Transverse colon (tissue), 4 donors: ENCODE results near the gene ATP2B1. TPM values are rescaled to one million over a fixed set of nuclear protein-coding genes. Genes with fewer than 3 reads are reported as not detected.

ENCODE experiments used
- DNase-seq: peaks from one replicate; pipeline ENCODE4 v3.0.0-alpha.2; 2019
- H3K27ac ChIP-seq, 4 donors: fragments of 200-600 bp; sonication (generic); 2 replicates each; pipeline ENCODE4 v1.5.1; 2016 to 2018; ENCODE audit warnings: inconsistent platforms in 4 of 4
- H3K27me3 ChIP-seq: fragments of 200-600 bp; sonication (generic); 2 replicates; pipeline ENCODE4 v1.5.1; 2017; ENCODE audit warnings: inconsistent platforms
- H3K36me3 ChIP-seq, 4 donors: fragments of 200-600 bp; sonication (generic); 2 replicates each; pipeline ENCODE4 v1.5.1; 2017 to 2019; ENCODE audit warnings: inconsistent platforms in 4 of 4
- H3K4me1 ChIP-seq, 4 donors: fragments of 200-600 bp; sonication (generic); 2 replicates each; pipeline ENCODE4 v1.5.1; 2017 to 2020; ENCODE audit warnings: inconsistent platforms in 4 of 4
- H3K4me3 ChIP-seq, 4 donors: fragments of 200-600 bp; sonication (generic); 1 replicate in 1 of 4; 2 replicates in 3 of 4; pipeline versions ENCODE4 v1.5.1 to v1.6.1; 2017 to 2019; ENCODE audit warnings: inconsistent platforms in 4 of 4
- H3K9me3 ChIP-seq, 2 donors: fragments of 200-600 bp; sonication (generic); 2 replicates each; pipeline ENCODE4 v1.5.1; 2017 to 2019; ENCODE audit warnings: inconsistent platforms in 2 of 2
- EP300 ChIP-seq: sonication (generic); formaldehyde crosslinking; IDR thresholded peaks from one replicate; pipeline ENCODE4 v1.6.1; 2017; ENCODE audit warnings: antibody characterized with exemption, low read depth
- POLR2A ChIP-seq: fragments of 450-650 bp; IDR thresholded peaks from one replicate; pipeline ENCODE4 v1.6.1; 2016; ENCODE audit warnings: antibody characterized with exemption, mild to moderate bottlenecking, moderate library complexity
- POLR2AphosphoS5 ChIP-seq, 3 donors: sonication (generic); formaldehyde crosslinking; IDR thresholded peaks; one replicate each; pipeline ENCODE4 v1.6.1; 2016; ENCODE audit warnings: antibody characterized with exemption in 3 of 3
- WGBS, 2 donors: methylation state at CpG; one replicate each; pipeline ENCODE4 v1.1.5; 2018; ENCODE audit warnings: low coverage in 1 of 2; 5-methylcytosine and 5-hydroxymethylcytosine counted together
- in situ Hi-C, 4 donors: fragments of 200-750 bp; cut with MboI; loops; one replicate each; pipeline versions ENCODE4 v1.15.0 to v1.15.1; 2017; ENCODE audit warnings: low sequenced_read_pairs in 3 of 4, low pct_ligation_motif_present in 1 of 4, low pct_unique_long_range_greater_than_20kb in 1 of 4
- intact Hi-C: fragments of 100-400 bp; cut with DNase I; formaldehyde crosslinking; loops from one replicate; pipeline ENCODE4 v1.15.1; 2023; ENCODE audit warnings: low total_unique reads
- total RNA-seq, 4 donors: library from RNA; depleted of rRNA; stranded (reverse); fragments of >200 nt; gene quantifications; one replicate each; pipeline ENCODE4 v1.1.0, GENCODE V29; 2016
- TF ChIP-seq, protein P1 (sequence below), 5 experiments: fragments of 200-600 bp in 3 of 5; fragments of 450-650 bp in 2 of 5; sonication (generic) in 3 of 5; IDR thresholded peaks; 1 replicate in 2 of 5; 2 replicates in 3 of 5; pipeline ENCODE4 v1.5.1; 2016 to 2017; ENCODE audit warnings: antibody characterized with exemption in 5 of 5, inconsistent platforms in 3 of 5, mild to moderate bottlenecking in 2 of 5, moderate library complexity in 1 of 5

The ATP2B1 gene
- total RNA-seq, 4 donors from 2014 or later, result 52.7 to 235 (median 104) TPM

DNA sequence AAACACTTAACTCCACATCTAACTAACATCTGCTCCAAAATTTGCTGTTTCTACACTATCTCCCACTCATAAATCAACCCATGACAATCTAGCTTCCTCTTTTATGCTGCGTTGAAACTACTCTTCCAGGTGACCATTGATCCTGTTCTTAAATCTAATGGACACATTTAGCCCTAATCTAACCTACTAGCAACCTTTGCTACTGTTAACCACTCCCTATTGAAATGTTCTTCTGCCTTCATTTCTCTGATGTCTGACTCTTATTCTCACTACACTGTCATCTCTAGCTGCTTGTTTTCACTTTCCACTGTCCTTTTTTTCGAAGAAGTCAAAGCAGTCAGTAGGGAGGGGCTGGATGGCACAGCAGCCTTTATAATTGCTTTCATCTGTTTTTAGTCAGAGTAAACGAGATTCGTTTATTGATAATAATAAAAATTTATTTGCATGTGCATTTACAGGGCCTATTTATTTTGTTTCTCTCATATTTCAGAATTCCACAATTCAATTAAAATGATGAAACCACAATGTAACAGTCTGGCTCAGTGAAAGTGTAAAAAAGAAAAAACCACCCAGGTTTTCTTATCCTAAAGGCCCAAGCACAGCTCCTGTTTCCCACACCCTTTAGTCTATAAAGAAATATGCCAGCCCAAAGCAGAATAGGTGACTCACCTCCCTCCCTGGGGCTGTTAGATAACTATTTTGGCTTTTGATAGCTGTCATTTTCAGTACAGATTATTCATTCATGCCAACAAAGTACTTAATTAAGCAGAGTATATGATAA, 44.9 kb downstream of the ATP2B1 start:
- peaks cover 4 to 33% (median 24%) of the 10 kb centered on the region in 4 donors for H3K4me1 ChIP-seq
- no peak overlapping the region for H3K4me3 ChIP-seq
- in situ Hi-C loops, result no loop called here
- no peak overlapping the region for H3K27ac ChIP-seq
- H3K36me3 ChIP-seq, result no peaks in the 10 kb centered on the region
- H3K9me3 ChIP-seq, result no peaks in the 10 kb centered on the region
- intact Hi-C loops, result no loop called here
- no peak for TF ChIP-seq POLR2AphosphoS5 (IDR thresholded peaks at IDR 0.05)
- TF ChIP-seq, protein P1, sequence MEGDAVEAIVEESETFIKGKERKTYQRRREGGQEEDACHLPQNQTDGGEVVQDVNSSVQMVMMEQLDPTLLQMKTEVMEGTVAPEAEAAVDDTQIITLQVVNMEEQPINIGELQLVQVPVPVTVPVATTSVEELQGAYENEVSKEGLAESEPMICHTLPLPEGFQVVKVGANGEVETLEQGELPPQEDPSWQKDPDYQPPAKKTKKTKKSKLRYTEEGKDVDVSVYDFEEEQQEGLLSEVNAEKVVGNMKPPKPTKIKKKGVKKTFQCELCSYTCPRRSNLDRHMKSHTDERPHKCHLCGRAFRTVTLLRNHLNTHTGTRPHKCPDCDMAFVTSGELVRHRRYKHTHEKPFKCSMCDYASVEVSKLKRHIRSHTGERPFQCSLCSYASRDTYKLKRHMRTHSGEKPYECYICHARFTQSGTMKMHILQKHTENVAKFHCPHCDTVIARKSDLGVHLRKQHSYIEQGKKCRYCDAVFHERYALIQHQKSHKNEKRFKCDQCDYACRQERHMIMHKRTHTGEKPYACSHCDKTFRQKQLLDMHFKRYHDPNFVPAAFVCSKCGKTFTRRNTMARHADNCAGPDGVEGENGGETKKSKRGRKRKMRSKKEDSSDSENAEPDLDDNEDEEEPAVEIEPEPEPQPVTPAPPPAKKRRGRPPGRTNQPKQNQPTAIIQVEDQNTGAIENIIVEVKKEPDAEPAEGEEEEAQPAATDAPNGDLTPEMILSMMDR (IDR thresholded peaks at IDR 0.05), result no peak
- TF ChIP-seq EP300, result no peak
- TF ChIP-seq POLR2A, result no peak
- DNase-seq, result no peak
- H3K27me3 ChIP-seq, result no peaks in the 10 kb centered on the region
- WGBS, 2 donors, result 22 to 24% methylated on average over 4 of the region's 4 CpGs

DNA sequence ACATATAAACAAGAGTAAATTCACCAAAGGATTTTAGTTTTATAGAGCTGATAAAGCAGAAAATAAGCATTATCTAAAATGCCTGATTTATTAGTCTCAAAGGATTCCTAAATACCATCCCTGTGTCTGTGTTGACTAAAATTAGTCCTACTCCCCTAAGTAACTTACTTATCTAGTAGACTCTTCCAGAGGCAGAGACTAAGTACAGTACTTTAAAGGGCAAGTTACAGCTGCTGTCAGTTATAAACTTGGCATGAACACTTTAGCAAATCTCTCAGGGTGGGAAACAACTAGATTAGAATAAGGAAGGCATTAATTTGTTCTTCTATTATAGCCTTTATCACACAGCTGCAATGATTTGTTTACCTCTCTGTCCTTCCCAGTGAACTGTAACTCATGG, 46.0 kb downstream of the ATP2B1 start:
- DNase-seq, result no peak
- intact Hi-C loops (no loop called here), in situ Hi-C loops (no loop called here)
- Histone ChIP-seq H3K4me1 (peaks cover 4 to 33% (median 24%) of the 10 kb centered on the region in 4 donors), H3K9me3 (no peaks in the 10 kb centered on the region), H3K4me3 (no peak overlapping the region), H3K27me3 (no peaks in the 10 kb centered on the region), H3K36me3 (no peaks in the 10 kb centered on the region), H3K27ac (no peak overlapping the region)
- no peak for TF ChIP-seq POLR2AphosphoS5 (IDR thresholded peaks at IDR 0.05)
- no peak for TF ChIP-seq EP300

DNA sequence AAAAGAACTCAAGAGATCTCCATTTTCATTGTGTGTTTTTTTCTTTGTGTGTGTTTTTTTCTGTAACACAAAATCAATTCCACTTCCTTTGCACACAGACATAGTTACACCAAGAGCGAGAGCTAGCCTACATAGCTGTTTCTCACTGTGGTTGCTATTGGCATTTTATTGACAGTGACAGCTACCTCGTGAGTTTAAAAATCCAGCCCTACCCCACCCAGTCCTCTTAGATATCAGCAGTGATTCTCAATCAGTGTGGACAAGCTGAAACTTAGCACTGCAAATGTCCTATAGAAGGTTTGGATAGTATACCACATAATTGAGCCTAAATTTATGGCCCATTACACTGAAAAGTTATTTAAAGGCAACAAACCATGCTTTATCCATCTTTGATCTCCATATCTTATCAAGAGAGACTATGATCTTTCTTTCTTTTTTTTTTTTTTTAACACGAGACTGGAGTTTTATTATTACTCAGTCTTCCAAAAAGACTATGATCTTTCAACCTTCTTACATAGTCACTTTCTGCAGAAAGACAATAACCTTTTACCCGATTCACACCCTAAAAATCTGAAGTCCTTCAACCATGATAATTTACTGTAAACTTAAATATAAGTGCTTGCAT, 46.8 kb downstream of the ATP2B1 start:
- TF ChIP-seq POLR2AphosphoS5 (IDR thresholded peaks at IDR 0.05) (no peak), POLR2A (no peak), EP300 (no peak)
- TF ChIP-seq, protein P1 (IDR thresholded peaks at IDR 0.05), result no peak
- Histone ChIP-seq H3K27ac (no peak overlapping the region), H3K9me3 (no peaks in the 10 kb centered on the region), H3K36me3 (no peaks in the 10 kb centered on the region), H3K27me3 (no peaks in the 10 kb centered on the region), H3K4me3 (no peak overlapping the region), H3K4me1 (peaks cover 4 to 33% (median 24%) of the 10 kb centered on the region in 4 donors)
- intact Hi-C loops (no loop called here), in situ Hi-C loops (no loop called here)
- no peak for DNase-seq
- 43 to 44% methylated on average over 3 to 4 of the region's 4 CpGs for WGBS, 2 donors

DNA sequence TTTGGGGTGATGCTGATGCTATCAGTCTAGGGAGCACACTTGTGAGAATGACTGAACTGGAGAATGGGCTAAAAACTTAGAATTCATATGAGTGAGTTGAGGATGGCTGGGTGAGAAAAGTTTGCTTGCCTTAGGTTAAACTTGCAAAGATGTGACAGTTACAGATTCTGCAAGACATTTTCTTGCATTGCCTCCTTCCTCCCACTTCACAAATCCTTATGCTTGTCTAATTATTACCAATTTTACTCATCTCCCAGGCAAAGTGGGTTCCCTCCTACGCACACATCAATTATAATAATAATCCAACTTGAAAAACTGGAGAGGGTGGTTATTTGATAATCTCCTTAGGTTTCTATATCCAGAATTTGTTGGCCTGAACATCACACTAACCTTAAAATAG, 50.9 kb downstream of the ATP2B1 start:
- Histone ChIP-seq H3K27me3 (no peaks in the 10 kb centered on the region), H3K27ac (no peak overlapping the region), H3K4me3 (no peak overlapping the region), H3K9me3 (no peaks in the 10 kb centered on the region), H3K36me3 (no peaks in the 10 kb centered on the region), H3K4me1 (peaks cover 3 to 23% (median 10%) of the 10 kb centered on the region in 4 donors)
- TF ChIP-seq, protein P1 (IDR thresholded peaks at IDR 0.05), result no peak
- TF ChIP-seq POLR2A, result no peak
- TF ChIP-seq EP300, result no peak
- TF ChIP-seq POLR2AphosphoS5 (IDR thresholded peaks at IDR 0.05), result no peak
- in situ Hi-C loops, result no loop called here
- intact Hi-C loops, result no loop called here
- no peak for DNase-seq
- 93 to 100% methylated on average over 1 of the region's 1 CpG for WGBS, 2 donors
